Fibroblast of lung (primary cell): ENCODE results near the gene PCK2. TPM values are rescaled to one million over a fixed set of nuclear protein-coding genes. Genes with fewer than 3 reads are reported as not detected.
A peak's percentile ranks its signal among the peaks of the same experiment; 100 is the strongest.

Experiments
- DNase-seq, 2 donors: peaks; one replicate each; pipeline versions ENCODE4 v3.0.0 to v3.0.0-alpha.2; 2010; ENCODE audit warnings: low read depth in 2 of 2
- H2AFZ ChIP-seq: 2 replicates; pipeline ENCODE4 v1.5.1; 2012; ENCODE audit warnings: low read length, control low read depth, inconsistent platforms
- H3K27ac ChIP-seq: 2 replicates; pipeline ENCODE4 v1.5.1; 2011; ENCODE audit warnings: low read length, control low read depth; ENCODE audit not compliant: insufficient read depth
- H3K27me3 ChIP-seq: 2 replicates; pipeline ENCODE4 v1.5.1; 2011; ENCODE audit warnings: mild to moderate bottlenecking, low read length; ENCODE audit not compliant: control insufficient read depth, insufficient read depth
- H3K36me3 ChIP-seq: 2 replicates; pipeline ENCODE4 v1.5.1; 2011; ENCODE audit warnings: low read length; ENCODE audit not compliant: control insufficient read depth, insufficient read depth
- H3K4me1 ChIP-seq: 2 replicates; pipeline ENCODE4 v1.5.1; 2011; ENCODE audit warnings: low read length; ENCODE audit not compliant: control insufficient read depth, insufficient read depth; ENCODE audit errors: extremely low read depth
- H3K4me2 ChIP-seq: 2 replicates; pipeline ENCODE4 v1.5.1; 2011; ENCODE audit warnings: low read length, control low read depth; ENCODE audit not compliant: insufficient read depth; ENCODE audit errors: extremely low read depth
- H3K4me3 ChIP-seq, 4 experiments: fragments of 200-600 bp in 1 of 4; sonication (generic) in 1 of 4; replicated peaks in 1 of 4; 2 replicates each; pipeline ENCODE4 v1.5.1; 2011 to 2016; ENCODE audit warnings: low read length in 4 of 4, low read depth in 3 of 4, mild to moderate bottlenecking in 3 of 4, control low read depth in 2 of 4, inconsistent platforms in 1 of 4, mixed read lengths in 1 of 4; ENCODE audit not compliant: insufficient read depth in 1 of 4; ENCODE audit errors: control extremely low read depth in 1 of 4
- H3K79me2 ChIP-seq: 2 replicates; pipeline ENCODE4 v1.5.1; 2012; ENCODE audit warnings: mild to moderate bottlenecking, low read length, inconsistent platforms; ENCODE audit not compliant: control insufficient read depth, insufficient read depth
- H3K9ac ChIP-seq: 2 replicates; pipeline ENCODE4 v1.5.1; 2011; ENCODE audit warnings: mild to moderate bottlenecking, low read length, control low read depth; ENCODE audit not compliant: insufficient read depth
- H3K9me3 ChIP-seq: 2 replicates; pipeline ENCODE4 v1.5.1; 2012; ENCODE audit warnings: low read depth, low read length; ENCODE audit not compliant: control insufficient read depth, insufficient read depth
- H4K20me1 ChIP-seq: 2 replicates; pipeline ENCODE4 v1.5.1; 2011; ENCODE audit warnings: low read length; ENCODE audit not compliant: control insufficient read depth, insufficient read depth; ENCODE audit errors: extremely low read depth
- EZH2 ChIP-seq: IDR thresholded peaks from 2 replicates; pipeline ENCODE4 v1.5.1; 2012; ENCODE audit warnings: low read length, control low read depth, mild to moderate bottlenecking; ENCODE audit errors: missing control alignments
- polyA plus RNA-seq, 2 donors: library from polyadenylated mRNA; depleted of rRNA in 1 of 2; stranded (reverse) in 1 of 2; unstranded in 1 of 2; fragments of >200 nt; gene quantifications; 2 replicates each; pipeline ENCODE4 v1.2.1, GENCODE V29; 2011 to 2012; ENCODE audit warnings: missing spikeins in 1 of 2
- total RNA-seq: library from RNA; depleted of rRNA; stranded (reverse); fragments of >200 nt; gene quantifications from 2 replicates; pipeline ENCODE4 v1.2.1, GENCODE V29; 2014
- TF ChIP-seq, protein P1 (sequence below), 2 donors: IDR thresholded peaks in 1 of 2; conservative IDR thresholded peaks in 1 of 2; 1 replicate in 1 of 2; 2 replicates in 1 of 2; pipeline ENCODE4 v1.5.1; 2011 to 2012; ENCODE audit warnings: low read length in 2 of 2, control low read depth in 1 of 2, inconsistent platforms in 1 of 2, low read depth in 1 of 2, mild to moderate bottlenecking in 1 of 2

Gene PCK2
- total and polyA plus RNA-seq, 2 donors (not counting 1 experiment from before 2014, with no cell fraction given) = 15.9 to 71.3 TPM

DNA sequence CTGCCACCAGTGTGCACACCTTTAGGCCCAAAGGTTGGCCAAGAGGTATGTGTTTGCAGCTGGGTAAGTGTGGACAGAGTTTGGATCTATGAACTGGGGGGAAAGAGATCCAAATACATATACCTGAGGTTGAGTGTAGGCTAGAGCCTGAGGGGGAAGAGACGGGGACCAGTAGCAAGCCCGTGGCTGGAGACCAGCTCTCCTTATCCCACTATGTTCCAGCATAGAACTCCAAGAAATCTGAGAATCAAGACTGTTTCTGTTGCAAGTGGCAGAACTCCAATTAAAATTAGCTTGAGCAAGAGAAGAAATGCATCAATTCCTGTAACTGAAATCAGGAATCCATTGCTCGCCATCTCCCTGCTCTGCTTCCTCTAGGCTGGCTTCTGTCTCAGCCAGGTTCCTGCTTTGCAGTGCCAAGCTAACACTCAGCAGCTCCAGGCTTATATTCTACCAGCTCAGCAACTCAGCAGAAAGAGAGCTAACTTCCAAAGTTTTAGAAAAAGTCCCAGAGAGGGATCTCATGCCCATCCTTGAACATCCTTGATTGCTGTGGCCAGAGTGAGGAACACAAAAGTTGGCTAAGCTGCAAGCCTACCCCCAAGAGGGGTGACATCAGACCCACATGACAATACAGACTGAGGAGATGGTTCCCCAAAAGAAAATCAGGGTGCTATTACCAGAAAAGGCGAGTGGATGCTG is 1.5 kb upstream of the PCK2 start:
- Histone ChIP-seq H3K4me3 (no peak overlapping the region), H3K9me3 (no peaks in the 10 kb centered on the region), H3K36me3 (no peaks in the 10 kb centered on the region), H3K4me1 (peaks cover 2% of the 10 kb centered on the region), H3K4me2 (no peak overlapping the region), H3K9ac (no peak overlapping the region), H3K79me2 (no peaks in the 10 kb centered on the region), H3K27ac (no peak overlapping the region), H3K27me3 (no peaks in the 10 kb centered on the region), H4K20me1 (no peaks in the 10 kb centered on the region), H2AFZ (no peak overlapping the region)
- DNase-seq = no peak
- no peak for TF ChIP-seq EZH2
- TF ChIP-seq, protein P1, sequence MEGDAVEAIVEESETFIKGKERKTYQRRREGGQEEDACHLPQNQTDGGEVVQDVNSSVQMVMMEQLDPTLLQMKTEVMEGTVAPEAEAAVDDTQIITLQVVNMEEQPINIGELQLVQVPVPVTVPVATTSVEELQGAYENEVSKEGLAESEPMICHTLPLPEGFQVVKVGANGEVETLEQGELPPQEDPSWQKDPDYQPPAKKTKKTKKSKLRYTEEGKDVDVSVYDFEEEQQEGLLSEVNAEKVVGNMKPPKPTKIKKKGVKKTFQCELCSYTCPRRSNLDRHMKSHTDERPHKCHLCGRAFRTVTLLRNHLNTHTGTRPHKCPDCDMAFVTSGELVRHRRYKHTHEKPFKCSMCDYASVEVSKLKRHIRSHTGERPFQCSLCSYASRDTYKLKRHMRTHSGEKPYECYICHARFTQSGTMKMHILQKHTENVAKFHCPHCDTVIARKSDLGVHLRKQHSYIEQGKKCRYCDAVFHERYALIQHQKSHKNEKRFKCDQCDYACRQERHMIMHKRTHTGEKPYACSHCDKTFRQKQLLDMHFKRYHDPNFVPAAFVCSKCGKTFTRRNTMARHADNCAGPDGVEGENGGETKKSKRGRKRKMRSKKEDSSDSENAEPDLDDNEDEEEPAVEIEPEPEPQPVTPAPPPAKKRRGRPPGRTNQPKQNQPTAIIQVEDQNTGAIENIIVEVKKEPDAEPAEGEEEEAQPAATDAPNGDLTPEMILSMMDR (conservative IDR thresholded peaks at IDR 0.05 in 1 of 2, IDR thresholded peaks at IDR 0.05 in 1 of 2; ENCODE audit: low read depth in 1 of 2, low read length in 2 of 2) = no peak

DNA sequence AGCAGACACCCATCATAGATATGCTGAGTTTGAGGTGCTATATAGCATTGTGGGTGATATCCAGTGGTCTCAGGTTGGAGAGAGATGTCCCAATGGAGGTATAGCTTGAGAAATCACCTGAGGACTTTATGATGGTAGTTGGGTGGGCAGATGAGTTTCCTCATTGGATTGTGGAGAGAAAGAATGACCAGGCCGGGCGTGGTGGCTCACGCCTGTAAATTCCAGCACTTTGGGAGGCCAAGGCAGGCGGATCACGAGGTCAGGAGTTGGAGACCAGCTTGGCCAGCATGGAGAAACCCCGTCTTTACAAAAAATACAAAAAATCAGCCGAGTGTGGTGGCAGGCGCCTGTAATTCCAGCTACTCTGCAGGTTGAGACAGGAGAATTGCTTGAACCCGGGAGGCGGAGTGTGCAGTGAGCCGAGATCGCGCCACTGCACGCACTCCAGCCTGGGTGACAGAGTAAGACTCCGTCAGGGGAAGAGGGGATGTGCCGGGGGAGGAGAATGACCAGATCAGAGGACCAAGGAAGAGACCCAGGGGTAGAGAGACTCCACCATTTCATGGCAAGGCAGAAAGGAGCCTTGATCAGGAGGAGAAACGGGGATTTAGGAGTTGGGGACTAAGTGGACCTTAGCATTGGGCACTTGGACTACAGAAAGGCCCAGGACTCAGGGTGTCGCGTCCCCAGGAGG is 757 bp upstream of the PCK2 start:
- H3K79me2 ChIP-seq = no peaks in the 10 kb centered on the region
- no peak overlapping the region for H3K4me2 ChIP-seq
- no peak overlapping the region for H3K9ac ChIP-seq
- TF ChIP-seq EZH2 = no peak
- TF ChIP-seq, protein P1 (conservative IDR thresholded peaks at IDR 0.05 in 1 of 2, IDR thresholded peaks at IDR 0.05 in 1 of 2; ENCODE audit: low read depth in 1 of 2, low read length in 2 of 2) = no peak
- no peak overlapping the region for H3K27ac ChIP-seq
- no peak for DNase-seq
- H2AFZ ChIP-seq = peak overlapping the region; percentile 3
- H3K27me3 ChIP-seq = no peaks in the 10 kb centered on the region
- peaks cover under 1% of the 10 kb centered on the region for H3K36me3 ChIP-seq
- H4K20me1 ChIP-seq = no peaks in the 10 kb centered on the region
- H3K9me3 ChIP-seq = no peaks in the 10 kb centered on the region
- H3K4me1 ChIP-seq = peaks cover 2% of the 10 kb centered on the region
- H3K4me3 ChIP-seq = peak overlapping the region in 1 of 4 experiments; percentile 91

DNA sequence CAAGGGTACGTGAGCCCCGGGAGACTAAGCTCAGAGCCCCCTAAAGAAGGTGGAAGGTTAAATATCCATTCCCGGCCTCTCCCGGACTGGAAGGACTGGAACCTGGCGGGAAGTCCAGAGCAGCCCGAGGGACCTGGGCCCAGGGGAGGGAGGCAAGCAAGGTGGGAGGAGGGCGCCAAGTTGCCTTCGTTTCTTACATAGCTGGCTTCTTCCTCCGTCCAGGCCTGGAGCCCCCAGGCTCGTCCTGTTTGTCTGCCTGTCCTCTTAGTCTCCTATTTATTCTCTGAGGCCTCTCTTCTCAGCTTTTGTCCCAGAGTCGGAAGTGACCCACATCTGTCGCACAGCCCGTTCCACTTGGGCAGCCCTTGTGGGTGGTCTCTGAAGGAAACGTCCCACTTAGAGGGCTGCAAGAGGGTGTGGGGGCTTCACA is 745 bp downstream of the PCK2 start:
- Histone ChIP-seq H3K9me3 (no peaks in the 10 kb centered on the region), H3K4me1 (peaks cover 2% of the 10 kb centered on the region)
- DNase-seq = no peak

More for the DNA sequence above, 745 bp downstream of the PCK2 start:
- peaks cover 2% of the 10 kb centered on the region for H3K36me3 ChIP-seq
- peak overlapping the region; percentile 73 for H3K9ac ChIP-seq
- H3K27me3 ChIP-seq = no peaks in the 10 kb centered on the region
- peak overlapping the region; percentile 77 for H3K4me2 ChIP-seq
- peak overlapping the region; percentile 64 for H3K27ac ChIP-seq
- peak overlapping the region; percentile 71 for H2AFZ ChIP-seq
- no peaks in the 10 kb centered on the region for H4K20me1 ChIP-seq
- H3K79me2 ChIP-seq = no peaks in the 10 kb centered on the region
- peak overlapping the region; percentile 66 to 91 (median 84) for H3K4me3 ChIP-seq
- no peak for TF ChIP-seq EZH2
